Spleen (tissue), 7 donors: ENCODE results near the gene AMOT.

Source experiments
- CTCF ChIP-seq, 11 experiments: fragments of 200-600 bp in 7 of 11; fragments of 450-650 bp in 4 of 11; sonication (generic) in 4 of 11; IDR thresholded peaks in 8 of 11; conservative IDR thresholded peaks in 3 of 11; 1 replicate in 7 of 11; 2 replicates in 4 of 11; pipeline versions ENCODE4 v1.4.0 to v1.8.0; 2016 to 2021; ENCODE audit warnings: antibody characterized with exemption in 11 of 11, inconsistent platforms in 4 of 11, mild to moderate bottlenecking in 1 of 11
- POLR2AphosphoS5 ChIP-seq, 3 donors: sonication (generic); formaldehyde crosslinking; IDR thresholded peaks; one replicate each; pipeline ENCODE4 v1.5.1; 2017; ENCODE audit warnings: antibody characterized with exemption in 3 of 3
- donor health status: DM: no; HTN: no; CAD: no; lungs with moderate emphysema.
- donor health status: DM: no; HTN: no; CAD: no.
- donor health status: DM: no; HTN: no; CAD: no.

- TF ChIP-seq CTCF (IDR thresholded peaks at IDR 0.05 in 8 of 11, conservative IDR thresholded peaks at IDR 0.05 in 3 of 11) (no peak), POLR2AphosphoS5 (IDR thresholded peaks at IDR 0.05) (no peak)
These were observed 28.0 kb upstream of the AMOT start for GRCh38 chrX:112868586-112868985.
